HFF-Myc (cell line): ENCODE measurements around the gene ATP11A.

Source experiments
- DNase-seq: peaks from one replicate; pipeline ENCODE4 v3.0.0-alpha.2; 2011; ENCODE audit warnings: low read depth; ENCODE audit errors: extremely low read depth
- H3K4me3 ChIP-seq: replicated peaks from 2 replicates; pipeline ENCODE4 v1.5.1; 2011; ENCODE audit warnings: low read depth, mild to moderate bottlenecking, control low read depth, low read length
- CTCF ChIP-seq: IDR thresholded peaks from 2 replicates; pipeline ENCODE4 v1.5.1; 2012; ENCODE audit warnings: mild to moderate bottlenecking, low read depth, low read length, control low read depth; ENCODE audit errors: missing control alignments

ATP11A gene

GRCh38 chr13:112712451-112713207 is 22.8 kb downstream of the ATP11A start:
- H3K4me3 ChIP-seq: no peak overlapping the region
- no peak for TF ChIP-seq CTCF
- no peak for DNase-seq

GRCh38 chr13:112713517-112714253 is 23.8 kb downstream of the ATP11A start:
- no peak for TF ChIP-seq CTCF
- H3K4me3 ChIP-seq: no peak overlapping the region
- DNase-seq: no peak

- TF ChIP-seq CTCF: no peak
- no peak overlapping the region for H3K4me3 ChIP-seq
- no peak for DNase-seq
Measured at GRCh38 chr13:112714376-112715174, 24.7 kb downstream of the ATP11A start.

- TF ChIP-seq CTCF: no peak
- no peak overlapping the region for H3K4me3 ChIP-seq
- no peak for DNase-seq
Measured at GRCh38 chr13:112715210-112715609, 25.4 kb downstream of the ATP11A start.

- DNase-seq: no peak
- no peak for TF ChIP-seq CTCF
- H3K4me3 ChIP-seq: no peak overlapping the region
Measured at GRCh38 chr13:112715715-112716460, 26.1 kb downstream of the ATP11A start.

GRCh38 chr13:112716461-112716820 is 26.6 kb downstream of the ATP11A start:
- H3K4me3 ChIP-seq: no peak overlapping the region
- no peak for TF ChIP-seq CTCF
- DNase-seq: no peak
